GM12801 (cell line): ENCODE results near the gene CASP9.

Source experiments
- TF ChIP-seq, protein P1 (sequence below): IDR thresholded peaks from one replicate; pipeline ENCODE4 v1.5.1; 2011; ENCODE audit warnings: control low read depth; ENCODE audit not compliant: insufficient read length; ENCODE audit errors: extremely low read depth

Gene CASP9

GRCh38 chr1:15504436-15504835 is 19.6 kb downstream of the CASP9 start:
- TF ChIP-seq, protein P1, sequence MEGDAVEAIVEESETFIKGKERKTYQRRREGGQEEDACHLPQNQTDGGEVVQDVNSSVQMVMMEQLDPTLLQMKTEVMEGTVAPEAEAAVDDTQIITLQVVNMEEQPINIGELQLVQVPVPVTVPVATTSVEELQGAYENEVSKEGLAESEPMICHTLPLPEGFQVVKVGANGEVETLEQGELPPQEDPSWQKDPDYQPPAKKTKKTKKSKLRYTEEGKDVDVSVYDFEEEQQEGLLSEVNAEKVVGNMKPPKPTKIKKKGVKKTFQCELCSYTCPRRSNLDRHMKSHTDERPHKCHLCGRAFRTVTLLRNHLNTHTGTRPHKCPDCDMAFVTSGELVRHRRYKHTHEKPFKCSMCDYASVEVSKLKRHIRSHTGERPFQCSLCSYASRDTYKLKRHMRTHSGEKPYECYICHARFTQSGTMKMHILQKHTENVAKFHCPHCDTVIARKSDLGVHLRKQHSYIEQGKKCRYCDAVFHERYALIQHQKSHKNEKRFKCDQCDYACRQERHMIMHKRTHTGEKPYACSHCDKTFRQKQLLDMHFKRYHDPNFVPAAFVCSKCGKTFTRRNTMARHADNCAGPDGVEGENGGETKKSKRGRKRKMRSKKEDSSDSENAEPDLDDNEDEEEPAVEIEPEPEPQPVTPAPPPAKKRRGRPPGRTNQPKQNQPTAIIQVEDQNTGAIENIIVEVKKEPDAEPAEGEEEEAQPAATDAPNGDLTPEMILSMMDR: no peak

DNA sequence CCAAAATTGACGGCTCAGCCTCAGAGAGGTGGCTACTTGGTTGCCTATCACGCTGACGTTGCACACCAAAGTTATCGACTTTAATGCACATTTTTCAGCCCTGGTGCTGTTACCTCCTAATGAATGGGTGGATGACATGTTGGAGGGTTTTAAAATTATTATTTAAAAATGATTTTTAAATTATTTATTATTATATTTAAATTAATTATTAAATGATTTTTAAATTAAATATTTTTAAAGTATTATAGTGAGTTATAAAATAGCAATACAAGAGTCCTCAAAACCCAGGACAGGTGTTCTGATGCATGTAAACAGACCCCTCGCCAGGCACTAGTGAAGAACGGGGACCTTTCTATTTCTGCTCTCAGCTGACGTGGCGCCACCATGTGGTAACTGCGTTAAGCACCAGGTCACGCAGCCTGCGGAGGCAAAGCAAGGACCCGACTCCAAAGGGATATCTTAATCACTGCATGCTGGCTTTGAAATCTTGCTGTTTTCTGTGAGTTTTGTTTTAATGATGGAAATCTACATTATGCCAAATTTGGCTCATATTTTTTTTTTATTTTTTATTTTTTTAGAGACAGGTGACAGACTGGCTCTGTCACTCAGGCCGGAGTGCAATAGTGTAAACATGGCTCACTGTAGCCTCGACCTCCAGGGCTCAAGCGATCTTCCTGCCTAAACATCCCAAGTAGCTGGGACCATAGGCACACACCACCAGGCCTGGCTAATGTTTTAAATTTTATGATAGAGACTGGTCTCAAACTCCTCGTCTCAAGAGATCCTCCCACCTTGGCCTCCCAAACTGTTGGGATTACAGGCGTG is 22.6 kb downstream of the CASP9 start:
- TF ChIP-seq, protein P1: no peak

GRCh38 chr1:15500184-15501178 is 23.5 kb downstream of the CASP9 start:
- TF ChIP-seq, protein P1: no peak

DNA sequence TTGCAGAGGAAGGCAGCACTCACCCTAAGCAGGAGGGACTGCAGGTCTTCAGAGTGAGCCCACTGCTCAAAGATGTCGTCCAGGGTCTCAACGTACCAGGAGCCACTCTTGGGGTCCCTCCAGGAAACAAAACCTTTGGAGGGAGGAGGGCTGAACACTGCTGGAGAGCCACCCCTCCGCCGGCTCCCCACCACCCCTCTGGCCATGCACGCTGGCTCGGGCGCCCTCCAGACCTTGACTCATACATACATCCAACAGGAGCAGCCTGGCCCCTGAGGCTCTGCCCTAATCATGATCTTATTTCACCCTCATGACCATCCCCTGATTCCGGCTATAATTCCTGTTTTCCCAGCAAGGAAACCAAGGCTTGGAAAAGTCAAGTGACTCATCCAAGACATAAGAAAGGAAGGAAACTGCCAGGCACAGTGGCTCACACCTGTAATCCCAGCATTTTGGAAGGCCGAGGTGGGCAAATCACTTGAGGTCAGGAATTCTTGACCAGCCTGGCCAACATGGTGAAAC is 30.1 kb downstream of the CASP9 start:
- TF ChIP-seq, protein P1: no peak

GRCh38 chr1:15492596-15492995 is 31.4 kb downstream of the CASP9 start:
- TF ChIP-seq, protein P1: no peak

GRCh38 chr1:15489052-15489736 is 34.8 kb downstream of the CASP9 start:
- TF ChIP-seq, protein P1: no peak
